Measurements from ENCODE around the gene UBR7. TPM values are rescaled to one million over a fixed set of nuclear protein-coding genes. Genes with fewer than 3 reads are reported as not detected.

Gene UBR7
- total and polyA plus RNA-seq, 4 donors, result 11.3 to 26.0 (median 14.3) TPM

DNA sequence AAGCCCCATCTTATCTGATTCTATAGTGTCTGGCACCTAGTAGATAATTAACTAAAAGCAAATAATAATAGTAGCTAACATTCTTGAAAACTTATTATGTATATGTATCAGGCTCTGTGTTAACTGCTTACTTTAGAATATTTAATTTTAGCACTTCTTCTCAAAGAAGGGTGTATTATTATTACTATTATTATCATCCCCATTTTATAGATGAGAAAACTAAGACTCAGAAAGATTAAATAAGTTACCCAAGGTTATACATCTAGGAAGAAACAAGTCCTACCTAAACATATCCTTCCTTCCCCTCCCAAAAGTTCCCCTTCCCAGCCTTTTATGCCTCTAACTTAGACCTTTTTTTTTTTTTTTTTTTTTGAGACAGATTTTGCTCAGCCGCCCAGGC lies 61.4 kb downstream of the UBR7 start:
- H3K36me3 ChIP-seq (ENCODE audit: control insufficient read depth in 4 of 4, insufficient read depth in 4 of 4, low read length in 4 of 4), result peaks cover 2 to 8% (median 5%) of the 10 kb centered on the region in 4 donors
- H3K4me1 ChIP-seq (ENCODE audit: control insufficient read depth in 5 of 5, insufficient read depth in 5 of 5, low read length in 5 of 5), result peaks cover 0 to 8% (median 0%) of the 10 kb centered on the region in 5 donors
- no peak for TF ChIP-seq CTCF (IDR thresholded peaks at IDR 0.05; ENCODE audit: control extremely low read depth, extremely low read depth)
- H3K9ac ChIP-seq (ENCODE audit: insufficient read depth in 1 of 2, low read length in 2 of 2), result no peak overlapping the region
- no peaks in the 10 kb centered on the region for H3K9me3 ChIP-seq (ENCODE audit: control insufficient read depth in 4 of 4, insufficient read depth in 3 of 4, low read length in 3 of 4)
- 94 to 97% methylated on average over 1 of the region's 1 CpG for WGBS, 2 donors
- no peaks in the 10 kb centered on the region for H3K27me3 ChIP-seq (ENCODE audit: control insufficient read depth in 3 of 3, insufficient read depth in 3 of 3, low read length in 2 of 3)
- no peak overlapping the region for H3K4me3 ChIP-seq
- DNase-seq, result no peak
- no peak for ATAC-seq (ENCODE audit: insufficient read depth, low FRiP score)
- no peak overlapping the region for H3K27ac ChIP-seq (ENCODE audit: low read depth in 1 of 2, low read length in 1 of 2)

GRCh38 chr14:93269341-93270068 lies 62.4 kb downstream of the UBR7 start:
- no peak for TF ChIP-seq CTCF (IDR thresholded peaks at IDR 0.05; ENCODE audit: control extremely low read depth, extremely low read depth)
- no peaks in the 10 kb centered on the region for H3K9me3 ChIP-seq (ENCODE audit: control insufficient read depth in 4 of 4, insufficient read depth in 3 of 4, low read length in 3 of 4)
- WGBS, 2 donors, result 84 to 90% methylated on average over 10 of the region's 10 CpGs
- H3K4me1 ChIP-seq (ENCODE audit: control insufficient read depth in 5 of 5, insufficient read depth in 5 of 5, low read length in 5 of 5), result peaks cover 0 to 8% (median 0%) of the 10 kb centered on the region in 5 donors
- H3K27ac ChIP-seq (ENCODE audit: low read depth in 1 of 2, low read length in 1 of 2), result no peak overlapping the region
- DNase-seq (no peak), ATAC-seq (ENCODE audit: insufficient read depth, low FRiP score) (no peak)
- no peak overlapping the region for H3K9ac ChIP-seq (ENCODE audit: insufficient read depth in 1 of 2, low read length in 2 of 2)
- H3K27me3 ChIP-seq (ENCODE audit: control insufficient read depth in 3 of 3, insufficient read depth in 3 of 3, low read length in 2 of 3), result no peaks in the 10 kb centered on the region
- no peak overlapping the region for H3K4me3 ChIP-seq
- H3K36me3 ChIP-seq (ENCODE audit: control insufficient read depth in 4 of 4, insufficient read depth in 4 of 4, low read length in 4 of 4), result peaks cover 0 to 3% (median 1%) of the 10 kb centered on the region in 4 donors

- H3K4me3 ChIP-seq, result no peak overlapping the region
- H3K27ac ChIP-seq (ENCODE audit: low read depth in 1 of 2, low read length in 1 of 2), result no peak overlapping the region
- DNase-seq (no peak), ATAC-seq (ENCODE audit: insufficient read depth, low FRiP score) (no peak)
- no peak overlapping the region for H3K9ac ChIP-seq (ENCODE audit: insufficient read depth in 1 of 2, low read length in 2 of 2)
- no peak for TF ChIP-seq CTCF (IDR thresholded peaks at IDR 0.05; ENCODE audit: control extremely low read depth, extremely low read depth)
- WGBS, 2 donors, result 47% methylated on average over 6 of the region's 6 CpGs
- no peaks in the 10 kb centered on the region for H3K9me3 ChIP-seq (ENCODE audit: control insufficient read depth in 4 of 4, insufficient read depth in 3 of 4, low read length in 3 of 4)
- peaks cover 0 to 3% (median 3%) of the 10 kb centered on the region in 4 donors for H3K36me3 ChIP-seq (ENCODE audit: control insufficient read depth in 4 of 4, insufficient read depth in 4 of 4, low read length in 4 of 4)
- peaks cover 0 to 8% (median 0%) of the 10 kb centered on the region in 5 donors for H3K4me1 ChIP-seq (ENCODE audit: control insufficient read depth in 5 of 5, insufficient read depth in 5 of 5, low read length in 5 of 5)
- H3K27me3 ChIP-seq (ENCODE audit: control insufficient read depth in 3 of 3, insufficient read depth in 3 of 3, low read length in 2 of 3), result no peaks in the 10 kb centered on the region
Measured at GRCh38 chr14:93271111-93271510, 64.1 kb downstream of the UBR7 start.
